ENCODE results near the gene FBF1.
"Not testable (repeated sequence)": the region's sequence is repeated elsewhere in the genome, so short reads cannot be mapped to it uniquely, and the experiment has no call there.

FBF1 gene

GRCh38 chr17:75896415-75897159, 44.3 kb downstream of the FBF1 start, which contains the start of gene TRIM65:
TSS of gene TRIM65 (minus strand) at chr17:75896951. CDS start at chr17:75896937, 14 bp downstream.
- peak; percentile 71 to 74 for DNase-seq (ENCODE audit: low read depth in 2 of 2)

GRCh38 chr17:75895370-75896155, 45.3 kb downstream of the FBF1 start:
- DNase-seq (ENCODE audit: low read depth in 2 of 2) = no peak

- DNase-seq (ENCODE audit: low read depth in 2 of 2) = no peak
Observed at GRCh38 chr17:75894049-75894733, 46.7 kb downstream of the FBF1 start.

GRCh38 chr17:75893305-75894048, 47.4 kb downstream of the FBF1 start:
- DNase-seq (ENCODE audit: low read depth in 2 of 2) = no peak

GRCh38 chr17:75892556-75893224, 48.2 kb downstream of the FBF1 start:
- no peak for DNase-seq (ENCODE audit: low read depth in 2 of 2)

- no peak for DNase-seq (ENCODE audit: low read depth in 2 of 2)
Observed at GRCh38 chr17:75891605-75892555, 49.0 kb downstream of the FBF1 start.

GRCh38 chr17:75891022-75891604, 49.7 kb downstream of the FBF1 start:
- no peak for DNase-seq (ENCODE audit: low read depth in 2 of 2)

GRCh38 chr17:75889454-75889853, 51.4 kb downstream of the FBF1 start:
- no peak for DNase-seq (ENCODE audit: low read depth in 2 of 2)

- no peak for DNase-seq (ENCODE audit: low read depth in 2 of 2)
Observed at GRCh38 chr17:75888484-75888883, 52.4 kb downstream of the FBF1 start.

GRCh38 chr17:75885860-75886259, 55.0 kb downstream of the FBF1 start:
- DNase-seq (ENCODE audit: low read depth in 2 of 2) = not testable (repeated sequence)

- no peak for DNase-seq (ENCODE audit: low read depth in 2 of 2)
Observed at GRCh38 chr17:75885431-75885830, 55.4 kb downstream of the FBF1 start.

- DNase-seq (ENCODE audit: low read depth in 2 of 2) = no peak
Observed at GRCh38 chr17:75881678-75882454, 59.0 kb downstream of the FBF1 start.

- DNase-seq (ENCODE audit: low read depth in 2 of 2) = no peak
Observed at GRCh38 chr17:75880266-75880665, 60.6 kb downstream of the FBF1 start.

- no peak for DNase-seq (ENCODE audit: low read depth in 2 of 2)
Observed at GRCh38 chr17:75878174-75878998, 62.5 kb downstream of the FBF1 start, which contains the start of gene TRIM47. TSS of gene TRIM47 (minus strand) at chr17:75878581. CDS start at chr17:75878548, 33 bp downstream.

- peak in 1 of 2 donors; percentile 56 for DNase-seq (ENCODE audit: low read depth in 2 of 2)
Observed at GRCh38 chr17:75877752-75878173, 63.1 kb downstream of the FBF1 start.

- DNase-seq (ENCODE audit: low read depth in 2 of 2) = no peak
Observed at GRCh38 chr17:75876938-75877751, 63.7 kb downstream of the FBF1 start.
